Neural progenitor cell (in vitro differentiated cells): ENCODE measurements around the gene ILF3.

Source experiments
- EZH2 ChIP-seq: fragments of 200-600 bp; sonication (generic); IDR thresholded peaks from 2 replicates; pipeline ENCODE4 v1.6.1; 2017; ENCODE audit warnings: antibody characterized with exemption, mild to moderate bottlenecking, moderate library complexity
- EZH2phosphoT487 ChIP-seq: fragments of 200-600 bp; sonication (generic); IDR thresholded peaks from 2 replicates; pipeline ENCODE4 v1.6.1; 2017; ENCODE audit warnings: antibody characterized with exemption
- TF ChIP-seq, protein P1 (sequence below): fragments of 200-600 bp; sonication (generic); IDR thresholded peaks from 2 replicates; pipeline ENCODE4 v1.5.1; 2017; ENCODE audit warnings: antibody characterized with exemption, mild to moderate bottlenecking

DNA sequence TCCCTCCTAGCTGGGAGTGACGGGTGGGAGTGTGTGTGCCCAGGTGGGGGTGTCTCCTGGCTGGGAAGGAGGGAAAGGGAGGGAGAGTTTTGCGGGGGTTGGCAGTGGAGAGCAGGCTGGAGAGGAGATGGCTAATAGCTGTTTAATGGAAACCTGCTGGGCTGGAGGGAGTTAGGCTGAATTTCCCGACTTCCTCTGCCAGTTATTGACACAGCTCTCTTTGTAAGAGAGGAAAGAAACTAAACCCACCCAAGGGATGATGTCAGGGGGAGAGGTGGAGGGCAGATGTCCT lies 10.2 kb upstream of the ILF3 start:
- TF ChIP-seq, protein P1, sequence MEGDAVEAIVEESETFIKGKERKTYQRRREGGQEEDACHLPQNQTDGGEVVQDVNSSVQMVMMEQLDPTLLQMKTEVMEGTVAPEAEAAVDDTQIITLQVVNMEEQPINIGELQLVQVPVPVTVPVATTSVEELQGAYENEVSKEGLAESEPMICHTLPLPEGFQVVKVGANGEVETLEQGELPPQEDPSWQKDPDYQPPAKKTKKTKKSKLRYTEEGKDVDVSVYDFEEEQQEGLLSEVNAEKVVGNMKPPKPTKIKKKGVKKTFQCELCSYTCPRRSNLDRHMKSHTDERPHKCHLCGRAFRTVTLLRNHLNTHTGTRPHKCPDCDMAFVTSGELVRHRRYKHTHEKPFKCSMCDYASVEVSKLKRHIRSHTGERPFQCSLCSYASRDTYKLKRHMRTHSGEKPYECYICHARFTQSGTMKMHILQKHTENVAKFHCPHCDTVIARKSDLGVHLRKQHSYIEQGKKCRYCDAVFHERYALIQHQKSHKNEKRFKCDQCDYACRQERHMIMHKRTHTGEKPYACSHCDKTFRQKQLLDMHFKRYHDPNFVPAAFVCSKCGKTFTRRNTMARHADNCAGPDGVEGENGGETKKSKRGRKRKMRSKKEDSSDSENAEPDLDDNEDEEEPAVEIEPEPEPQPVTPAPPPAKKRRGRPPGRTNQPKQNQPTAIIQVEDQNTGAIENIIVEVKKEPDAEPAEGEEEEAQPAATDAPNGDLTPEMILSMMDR = no peak
- no peak for TF ChIP-seq EZH2phosphoT487
- no peak for TF ChIP-seq EZH2
